IMR-90 (cell line): Measurements from ENCODE around the gene DSCAML1. TPM values are rescaled to one million over a fixed set of nuclear protein-coding genes. Genes with fewer than 3 reads are reported as not detected.

ENCODE experiments used
- ATAC-seq: fragments of 200-7000 bp; cut with Tn5 transposase; 2 replicates; pipeline ENCODE4 v1.9.1; 2020; ENCODE audit warnings: low read depth, mild to moderate bottlenecking, moderate library complexity
- BruUV-seq: library from RNA; stranded (reverse); fragments of 400-500 nt; replicated peaks from 2 replicates; lab custom pipeline; 2021; lab: Mats Ljungman, UMichigan
- CTCF ChIA-PET: fragments of 300-600 bp; formaldehyde crosslinking; extraction: SDS; loops from one replicate; lab custom pipeline; 2021; ENCODE audit warnings: antibody characterized with exemption; lab: Yijun Ruan, JAX
- POLR2A ChIA-PET: fragments of 300-600 bp; sonication (Branson Sonifier 250); formaldehyde crosslinking; loops from one replicate; lab custom pipeline; 2022; ENCODE audit warnings: antibody characterized with exemption; ENCODE audit not compliant: unreplicated experiment; lab: Charles Lee
- DNase-seq: peaks from one replicate; pipeline ENCODE4 v3.0.0; 2013
- H2AFZ ChIP-seq: replicated peaks from 2 replicates; pipeline ENCODE3; 2013; ENCODE audit warnings: low read length, mild to moderate bottlenecking; ENCODE audit not compliant: poor library complexity
- H2AK5ac ChIP-seq: 2 replicates; pipeline ENCODE4 v1.6.1; 2013; ENCODE audit warnings: low read depth, low read length, inconsistent platforms
- H2AK9ac ChIP-seq: replicated peaks from 2 replicates; pipeline ENCODE3; 2013; ENCODE audit warnings: mild to moderate bottlenecking, low read depth, low read length, moderate library complexity; ENCODE audit not compliant: poor library complexity
- H2BK120ac ChIP-seq: 2 replicates; pipeline ENCODE4 v1.6.1; 2013; ENCODE audit warnings: low read depth, low read length, inconsistent platforms
- H2BK15ac ChIP-seq: 3 replicates; pipeline ENCODE4 v1.6.1; 2013; ENCODE audit warnings: low read depth, low read length, inconsistent platforms
- H2BK20ac ChIP-seq: 2 replicates; pipeline ENCODE4 v1.6.1; 2013; ENCODE audit warnings: low read depth, mild to moderate bottlenecking, inconsistent platforms, low read length, moderate library complexity
- H2BK5ac ChIP-seq: 2 replicates; pipeline ENCODE4 v1.6.1; 2013; ENCODE audit warnings: mild to moderate bottlenecking, low read depth, low read length, inconsistent platforms; ENCODE audit not compliant: poor library complexity, severe bottlenecking
- H3K14ac ChIP-seq: replicated peaks from 2 replicates; pipeline ENCODE4 v1.6.1; 2013; ENCODE audit warnings: low read depth, low read length, inconsistent platforms
- H3K18ac ChIP-seq: 2 replicates; pipeline ENCODE4 v1.6.1; 2013; ENCODE audit warnings: low read depth, low read length, control low read depth
- H3K23ac ChIP-seq: 2 replicates; pipeline ENCODE4 v1.6.1; 2013; ENCODE audit warnings: low read depth, low read length, inconsistent platforms
- H3K27ac ChIP-seq: 2 replicates; pipeline ENCODE4 v1.5.1; 2013; ENCODE audit warnings: mild to moderate bottlenecking, control low read depth, low read length; ENCODE audit not compliant: insufficient read depth
- H3K27me3 ChIP-seq: 2 replicates; pipeline ENCODE4 v1.6.1; 2013; ENCODE audit warnings: low read length; ENCODE audit not compliant: control insufficient read depth, insufficient read depth
- H3K36me3 ChIP-seq: 2 replicates; pipeline ENCODE4 v1.6.1; 2013; ENCODE audit warnings: low read length, mixed read lengths; ENCODE audit not compliant: control insufficient read depth, insufficient read depth
- H3K4ac ChIP-seq: 2 replicates; pipeline ENCODE4 v1.6.1; 2013; ENCODE audit warnings: low read depth, low read length, inconsistent platforms
- H3K4me1 ChIP-seq: 2 replicates; pipeline ENCODE4 v1.6.1; 2013; ENCODE audit warnings: low read length, mixed read lengths; ENCODE audit not compliant: control insufficient read depth, insufficient read depth
- H3K4me2 ChIP-seq: 2 replicates; pipeline ENCODE4 v1.6.1; 2013; ENCODE audit warnings: low read depth, mild to moderate bottlenecking, control low read depth, low read length, moderate library complexity
- H3K4me3 ChIP-seq: 2 replicates; pipeline ENCODE4 v1.5.1; 2013; ENCODE audit warnings: low read depth, mild to moderate bottlenecking, control low read depth, low read length, moderate library complexity; ENCODE audit not compliant: insufficient read depth
- H3K56ac ChIP-seq: 2 replicates; pipeline ENCODE4 v1.6.1; 2013; ENCODE audit warnings: low read length, inconsistent platforms; ENCODE audit not compliant: insufficient read depth; ENCODE audit errors: extremely low read depth
- H3K79me1 ChIP-seq, 2 experiments: 2 replicates each; pipeline ENCODE4 v1.6.1; 2013; ENCODE audit warnings: low read length in 2 of 2, inconsistent platforms in 1 of 2, low read depth in 1 of 2
- H3K9ac ChIP-seq: 2 replicates; pipeline ENCODE4 v1.6.1; 2013; ENCODE audit warnings: low read depth, low read length, control low read depth
- H3K9me1 ChIP-seq: 2 replicates; pipeline ENCODE4 v1.6.1; 2013; ENCODE audit warnings: low read length, inconsistent platforms; ENCODE audit not compliant: insufficient read depth
- H3K9me3 ChIP-seq: 2 replicates; pipeline ENCODE4 v1.6.1; 2013; ENCODE audit warnings: low read length; ENCODE audit not compliant: control insufficient read depth, insufficient read depth
- H4K20me1 ChIP-seq: 2 replicates; pipeline ENCODE4 v1.6.1; 2013; ENCODE audit warnings: low read length, inconsistent platforms; ENCODE audit not compliant: insufficient read depth
- H4K5ac ChIP-seq: 2 replicates; pipeline ENCODE4 v1.6.1; 2013; ENCODE audit warnings: mild to moderate bottlenecking, low read depth, low read length, control low read depth
- H4K8ac ChIP-seq, 2 experiments: 2 replicates each; pipeline ENCODE4 v1.6.1; 2013; ENCODE audit warnings: low read depth in 2 of 2, low read length in 2 of 2, control low read depth in 1 of 2, inconsistent platforms in 1 of 2
- H4K91ac ChIP-seq: 2 replicates; pipeline ENCODE4 v1.6.1; 2013; ENCODE audit warnings: low read depth, low read length, inconsistent platforms; ENCODE audit not compliant: insufficient read depth
- BHLHE40 ChIP-seq: fragments of 150-350 bp; IDR thresholded peaks from 2 replicates; pipeline ENCODE4 v1.6.1; 2016; ENCODE audit warnings: mild to moderate bottlenecking, low read depth, low read length
- CEBPB ChIP-seq: IDR thresholded peaks from 2 replicates; pipeline ENCODE4 v1.6.1; 2012; ENCODE audit warnings: low read depth, low read length, improper control_type of control experiment
- CHD1 ChIP-seq: IDR thresholded peaks from 2 replicates; pipeline ENCODE4 v1.6.1; 2012; ENCODE audit warnings: low read depth, low read length, improper control_type of control experiment
- ELK1 ChIP-seq: fragments of 150-350 bp; IDR thresholded peaks from 2 replicates; pipeline ENCODE4 v1.6.1; 2016; ENCODE audit warnings: low read depth, mild to moderate bottlenecking, low read length, moderate library complexity, borderline replicate concordance
- FOS ChIP-seq: fragments of 150-350 bp; IDR thresholded peaks from 2 replicates; pipeline ENCODE4 v1.6.1; 2016; ENCODE audit warnings: low read depth, low read length
- MAFK ChIP-seq: IDR thresholded peaks from 2 replicates; pipeline ENCODE4 v1.6.1; 2012; ENCODE audit warnings: low read depth, low read length, improper control_type of control experiment
- MAZ ChIP-seq: IDR thresholded peaks from 2 replicates; pipeline ENCODE4 v1.6.1; 2012; ENCODE audit warnings: low read depth, mild to moderate bottlenecking, low read length, improper control_type of control experiment, moderate library complexity, borderline replicate concordance
- MXI1 ChIP-seq: IDR thresholded peaks from 2 replicates; pipeline ENCODE4 v1.6.1; 2012; ENCODE audit warnings: low read depth, mild to moderate bottlenecking, low read length, moderate library complexity, borderline replicate concordance
- NFE2L2 ChIP-seq: fragments of 150-350 bp; IDR thresholded peaks from 2 replicates; pipeline ENCODE4 v1.6.1; 2016; ENCODE audit warnings: low read depth, mild to moderate bottlenecking, low read length
- POLR2A ChIP-seq: IDR thresholded peaks from 2 replicates; pipeline ENCODE4 v1.6.1; 2012; ENCODE audit warnings: mild to moderate bottlenecking, low read depth, low read length
- RAD21 ChIP-seq: IDR thresholded peaks from 2 replicates; pipeline ENCODE4 v1.6.1; 2012; ENCODE audit warnings: low read length, improper control_type of control experiment
- RCOR1 ChIP-seq: IDR thresholded peaks from 2 replicates; pipeline ENCODE4 v1.6.1; 2012; ENCODE audit warnings: mild to moderate bottlenecking, low read length, improper control_type of control experiment; ENCODE audit not compliant: insufficient replicate concordance
- SMC3 ChIP-seq: fragments of 150-350 bp; IDR thresholded peaks from 2 replicates; pipeline ENCODE4 v1.6.1; 2016; ENCODE audit warnings: low read depth, mild to moderate bottlenecking, antibody characterized with exemption, low read length, moderate library complexity
- USF2 ChIP-seq: fragments of 150-350 bp; IDR thresholded peaks from 2 replicates; pipeline ENCODE4 v1.6.1; 2017; ENCODE audit warnings: mild to moderate bottlenecking, antibody characterized with exemption, low read length, low read depth
- WGBS, 2 experiments: methylation state at CpG; one replicate each; pipeline versions ENCODE4 v1.1.5 to v1.1.7; 2013; ENCODE audit warnings: missing lambda C conversion rate in 2 of 2; ENCODE audit not compliant: insufficient read length in 1 of 2; ENCODE audit errors: extremely low coverage in 2 of 2; 5-methylcytosine and 5-hydroxymethylcytosine counted together
- dilution Hi-C: fragments of 300-500 bp; cut with HindIII; formaldehyde crosslinking; loops from one replicate; pipeline ENCODE4 v1.14.3; 2018; ENCODE audit warnings: low sequenced_read_pairs; ENCODE audit not compliant: unreplicated experiment
- in situ Hi-C: fragments of 300-500 bp; cut with MboI; formaldehyde crosslinking; loops from 3 replicates; pipeline ENCODE4 v1.14.3; 2019; ENCODE audit warnings: low sequenced_read_pairs, inconsistent platforms, mixed read lengths
- intact Hi-C: fragments of 100-400 bp; cut with micrococcal nuclease; formaldehyde crosslinking; loops from 2 replicates; pipeline ENCODE4 v1.10.0; 2022
- polyA plus RNA-seq, 3 experiments: library from polyadenylated mRNA; depleted of rRNA; stranded (reverse); fragments of >200 nt; gene quantifications; 2 replicates each; pipeline ENCODE4 v1.2.3, GENCODE V29; 2012; ENCODE audit warnings: low replicate concordance in 1 of 3
- total RNA-seq: library from RNA; depleted of rRNA; stranded (reverse); fragments of >200 nt; gene quantifications from 2 replicates; pipeline ENCODE4 v1.2.3, GENCODE V29; 2012
- TF ChIP-seq, protein P1 (sequence below): conservative IDR thresholded peaks from 2 replicates; pipeline ENCODE4 v1.5.1; 2012; ENCODE audit warnings: mild to moderate bottlenecking, low read depth, low read length, improper control_type of control experiment

DSCAML1 gene
- total and polyA plus RNA-seq, 2 of the 4 experiments (the other 2 are of a cell fraction), result not detected

DNA sequence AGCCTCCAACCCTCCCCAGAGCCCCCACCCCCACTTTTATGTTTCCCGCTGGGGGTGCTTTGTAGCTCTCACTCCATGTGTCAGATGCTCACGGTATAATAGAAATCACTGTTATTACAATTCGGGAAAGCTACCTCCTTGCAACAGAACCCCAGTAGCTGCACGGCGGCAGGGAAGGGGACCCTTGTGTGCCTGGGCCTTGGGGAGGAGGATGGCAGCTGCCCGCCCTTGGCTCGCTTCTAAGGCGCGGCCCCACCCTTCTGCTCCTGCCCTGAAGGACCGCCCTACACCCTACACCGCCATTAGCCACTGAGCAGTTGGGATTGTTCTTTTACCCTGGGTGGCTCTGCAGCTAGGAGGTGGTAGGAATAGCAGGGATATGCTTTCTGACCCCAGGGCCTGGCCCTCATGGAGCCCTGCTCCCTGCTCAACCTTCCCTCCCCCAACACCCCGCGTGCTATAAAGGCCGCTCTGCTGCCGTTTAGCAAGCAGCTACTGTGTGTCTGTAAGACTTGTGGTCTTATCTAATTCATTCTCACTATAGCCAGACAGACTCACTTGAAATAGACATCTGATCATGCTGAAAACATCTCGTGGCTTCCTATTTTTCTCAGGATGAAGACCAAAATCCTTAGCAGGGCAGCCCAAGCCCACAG lies 249.7 kb downstream of the DSCAML1 start:
- 25% methylated on average over 1 of the region's 16 CpGs; no CpG with 5 or more reads in 1 of the 2 experiments for WGBS, 2 experiments
- H2BK5ac ChIP-seq, result no peak overlapping the region
- POLR2A ChIA-PET, result no interaction called here

More for the DNA sequence above, 249.7 kb downstream of the DSCAML1 start:
- Histone ChIP-seq H3K14ac (no peak overlapping the region), H3K9me3 (no peaks in the 10 kb centered on the region), H2BK120ac (no peak overlapping the region), H2AK9ac (no peak overlapping the region), H3K56ac (no peak overlapping the region), H3K18ac (no peak overlapping the region), H4K8ac (no peak overlapping the region), H4K5ac (no peak overlapping the region), H2BK15ac (no peak overlapping the region), H3K36me3 (no peaks in the 10 kb centered on the region), H3K4me2 (no peak overlapping the region), H2AFZ (no peak overlapping the region), H2AK5ac (no peak overlapping the region), H3K4ac (no peak overlapping the region), H4K91ac (no peak overlapping the region), H3K79me1 (no peaks in the 10 kb centered on the region), H3K4me3 (no peak overlapping the region), H3K9me1 (no peaks in the 10 kb centered on the region), H3K9ac (no peak overlapping the region), H2BK20ac (no peak overlapping the region), H3K4me1 (no peaks in the 10 kb centered on the region), H3K27ac (no peak overlapping the region), H3K27me3 (peaks cover 9% of the 10 kb centered on the region), H4K20me1 (no peaks in the 10 kb centered on the region), H3K23ac (no peak overlapping the region)
- in situ Hi-C loops, result no loop called here
- BruUV-seq, result no TSS peak
- no peak for DNase-seq
- ATAC-seq, result no peak
- dilution Hi-C loops, result no loop called here
- TF ChIP-seq MXI1, result no peak
- TF ChIP-seq, protein P1, sequence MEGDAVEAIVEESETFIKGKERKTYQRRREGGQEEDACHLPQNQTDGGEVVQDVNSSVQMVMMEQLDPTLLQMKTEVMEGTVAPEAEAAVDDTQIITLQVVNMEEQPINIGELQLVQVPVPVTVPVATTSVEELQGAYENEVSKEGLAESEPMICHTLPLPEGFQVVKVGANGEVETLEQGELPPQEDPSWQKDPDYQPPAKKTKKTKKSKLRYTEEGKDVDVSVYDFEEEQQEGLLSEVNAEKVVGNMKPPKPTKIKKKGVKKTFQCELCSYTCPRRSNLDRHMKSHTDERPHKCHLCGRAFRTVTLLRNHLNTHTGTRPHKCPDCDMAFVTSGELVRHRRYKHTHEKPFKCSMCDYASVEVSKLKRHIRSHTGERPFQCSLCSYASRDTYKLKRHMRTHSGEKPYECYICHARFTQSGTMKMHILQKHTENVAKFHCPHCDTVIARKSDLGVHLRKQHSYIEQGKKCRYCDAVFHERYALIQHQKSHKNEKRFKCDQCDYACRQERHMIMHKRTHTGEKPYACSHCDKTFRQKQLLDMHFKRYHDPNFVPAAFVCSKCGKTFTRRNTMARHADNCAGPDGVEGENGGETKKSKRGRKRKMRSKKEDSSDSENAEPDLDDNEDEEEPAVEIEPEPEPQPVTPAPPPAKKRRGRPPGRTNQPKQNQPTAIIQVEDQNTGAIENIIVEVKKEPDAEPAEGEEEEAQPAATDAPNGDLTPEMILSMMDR, result no peak
- TF ChIP-seq RAD21, result no peak
- no peak for TF ChIP-seq BHLHE40
- no peak for TF ChIP-seq NFE2L2
- no peak for TF ChIP-seq MAFK
- no peak for TF ChIP-seq CHD1
- no peak for TF ChIP-seq RCOR1
- TF ChIP-seq USF2, result no peak
- no peak for TF ChIP-seq MAZ
- TF ChIP-seq FOS, result no peak
- no peak for TF ChIP-seq ELK1
- TF ChIP-seq CEBPB, result no peak
- TF ChIP-seq POLR2A, result no peak
- TF ChIP-seq SMC3, result no peak
- intact Hi-C loops, result no loop called here
- CTCF ChIA-PET, result no interaction called here
